ACC112 (cell line): ENCODE results near the gene SLC1A1.

ENCODE experiments used
- H2AFZ ChIP-seq: fragments of 200-600 bp; sonication (generic); one replicate; pipeline ENCODE4 v1.6.0; 2017; ENCODE audit warnings: antibody characterized with exemption, low read length; ENCODE audit not compliant: unreplicated experiment
- H3K27ac ChIP-seq: fragments of 200-600 bp; sonication (generic); 2 replicates; pipeline ENCODE4 v1.5.1; 2014; ENCODE audit warnings: low read depth, mild to moderate bottlenecking, antibody characterized with exemption, low read length, moderate library complexity
- H3K27me3 ChIP-seq: fragments of 200-600 bp; sonication (generic); 2 replicates; pipeline ENCODE4 v1.6.1; 2014; ENCODE audit warnings: mild to moderate bottlenecking, antibody characterized with exemption, low read length, moderate library complexity, mixed read lengths; ENCODE audit not compliant: insufficient read depth
- H3K36me3 ChIP-seq: fragments of 200-600 bp; sonication (generic); 2 replicates; pipeline ENCODE4 v1.6.1; 2016; ENCODE audit warnings: mild to moderate bottlenecking, antibody characterized with exemption, low read length, moderate library complexity, mixed read lengths; ENCODE audit not compliant: insufficient read depth
- H3K4me1 ChIP-seq: fragments of 200-600 bp; sonication (generic); one replicate; pipeline ENCODE4 v1.6.1; 2016; ENCODE audit warnings: low read length, mixed read lengths; ENCODE audit not compliant: insufficient read depth, unreplicated experiment, control insufficient read depth
- H3K4me3 ChIP-seq: fragments of 200-600 bp; sonication (generic); 2 replicates; pipeline ENCODE4 v1.5.1; 2014; ENCODE audit warnings: mild to moderate bottlenecking, low read depth, low read length
- H3K79me2 ChIP-seq: fragments of 200-600 bp; sonication (generic); one replicate; pipeline ENCODE4 v1.6.0; 2016; ENCODE audit warnings: low read length; ENCODE audit not compliant: control insufficient read depth, unreplicated experiment, insufficient read depth

The SLC1A1 gene

DNA sequence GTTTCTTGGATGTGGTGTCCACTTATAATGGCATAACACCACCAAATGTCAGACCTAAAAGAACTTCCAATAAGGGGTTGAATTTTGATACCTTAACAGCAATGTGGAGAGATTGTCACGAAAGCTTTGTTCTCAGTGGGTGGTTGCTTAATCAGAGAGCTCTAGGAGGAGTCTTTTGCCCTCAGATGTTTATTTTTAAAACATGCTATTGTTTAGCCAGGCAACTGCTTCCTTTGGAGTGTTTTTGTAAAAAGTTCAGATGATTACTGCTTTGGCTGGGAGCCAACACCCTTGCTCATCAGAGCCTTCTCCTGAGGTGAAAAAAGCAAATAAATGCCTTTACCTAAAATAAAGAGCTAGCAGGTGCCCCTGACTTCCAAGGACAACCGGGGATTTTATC lies 65.0 kb downstream of the SLC1A1 start:
- peak overlapping the region; percentile 75 for H3K27ac ChIP-seq
- no peaks in the 10 kb centered on the region for H3K27me3 ChIP-seq
- no peak overlapping the region for H2AFZ ChIP-seq

DNA sequence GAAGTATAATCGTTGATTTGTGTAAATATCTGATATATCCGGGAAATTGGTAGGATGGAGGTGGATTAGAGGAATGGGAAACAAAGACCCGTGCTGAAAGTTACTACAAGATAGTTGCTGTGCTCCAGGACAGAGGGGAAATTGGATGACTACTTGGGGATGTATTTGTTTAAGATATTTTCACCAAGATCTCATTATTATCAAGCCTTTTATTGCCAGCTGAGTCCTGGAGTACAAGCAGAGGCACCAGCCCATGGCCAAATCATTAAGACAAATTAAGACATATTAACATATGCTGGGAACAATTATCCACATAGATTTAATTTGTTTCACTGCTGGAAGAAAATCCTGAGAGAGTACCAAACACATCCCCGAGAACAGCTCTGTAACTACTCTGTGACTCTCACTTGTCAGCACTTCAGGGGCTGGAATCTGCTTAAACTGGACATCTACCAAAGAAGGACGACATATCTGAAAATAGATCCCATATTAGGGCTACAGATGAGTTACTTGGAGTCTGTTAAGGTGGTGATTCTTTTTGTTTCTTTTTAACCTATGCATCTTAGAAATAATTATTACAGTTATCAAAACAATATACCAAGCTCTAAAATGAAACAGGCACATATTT lies 68.2 kb downstream of the SLC1A1 start:
- no peaks in the 10 kb centered on the region; the same call in 1 of the 2 replicates for H3K36me3 ChIP-seq
- H3K27me3 ChIP-seq, result no peaks in the 10 kb centered on the region
- H3K27ac ChIP-seq, result no peak overlapping the region
- no peaks in the 10 kb centered on the region for H3K79me2 ChIP-seq
- no peak overlapping the region for H2AFZ ChIP-seq
- no peak overlapping the region for H3K4me3 ChIP-seq
- H3K4me1 ChIP-seq, result peaks cover 22% of the 10 kb centered on the region

More for the DNA sequence above, 65.0 kb downstream of the SLC1A1 start:
- Histone ChIP-seq H3K79me2 (no peaks in the 10 kb centered on the region), H3K4me3 (peak overlapping the region; percentile 16; the same call in 1 of the 2 replicates), H3K4me1 (peaks cover 24% of the 10 kb centered on the region), H3K36me3 (no peaks in the 10 kb centered on the region)

- no peaks in the 10 kb centered on the region for H3K27me3 ChIP-seq
- H3K4me1 ChIP-seq, result peaks cover 12% of the 10 kb centered on the region
- H2AFZ ChIP-seq, result no peak overlapping the region
- no peak overlapping the region for H3K4me3 ChIP-seq
- H3K27ac ChIP-seq, result no peak overlapping the region
- H3K36me3 ChIP-seq, result no peaks in the 10 kb centered on the region; the same call in 1 of the 2 replicates
- no peaks in the 10 kb centered on the region for H3K79me2 ChIP-seq
Observed at GRCh38 chr9:4559261-4560182, 69.3 kb downstream of the SLC1A1 start.

GRCh38 chr9:4563105-4563504 lies 72.8 kb downstream of the SLC1A1 start:
- no peak overlapping the region for H3K27ac ChIP-seq
- H3K4me3 ChIP-seq, result no peak overlapping the region
- H3K79me2 ChIP-seq, result no peaks in the 10 kb centered on the region
- no peaks in the 10 kb centered on the region for H3K27me3 ChIP-seq
- peaks cover 6% of the 10 kb centered on the region for H3K36me3 ChIP-seq
- H3K4me1 ChIP-seq, result no peaks in the 10 kb centered on the region
- H2AFZ ChIP-seq, result no peak overlapping the region

- H3K27ac ChIP-seq, result no peak overlapping the region
- H3K27me3 ChIP-seq, result no peaks in the 10 kb centered on the region
- no peak overlapping the region for H3K4me3 ChIP-seq
- peaks cover 6% of the 10 kb centered on the region for H3K36me3 ChIP-seq
- H3K4me1 ChIP-seq, result no peaks in the 10 kb centered on the region
- H2AFZ ChIP-seq, result no peak overlapping the region
- no peaks in the 10 kb centered on the region for H3K79me2 ChIP-seq
Observed at GRCh38 chr9:4566806-4567205, 76.5 kb downstream of the SLC1A1 start.

- H3K4me3 ChIP-seq, result no peak overlapping the region
- H2AFZ ChIP-seq, result no peak overlapping the region
- H3K79me2 ChIP-seq, result no peaks in the 10 kb centered on the region
- no peak overlapping the region for H3K27ac ChIP-seq
- no peaks in the 10 kb centered on the region for H3K27me3 ChIP-seq
- peaks cover 6% of the 10 kb centered on the region for H3K36me3 ChIP-seq
- no peaks in the 10 kb centered on the region for H3K4me1 ChIP-seq
Observed at GRCh38 chr9:4567601-4568000, 77.3 kb downstream of the SLC1A1 start.

DNA sequence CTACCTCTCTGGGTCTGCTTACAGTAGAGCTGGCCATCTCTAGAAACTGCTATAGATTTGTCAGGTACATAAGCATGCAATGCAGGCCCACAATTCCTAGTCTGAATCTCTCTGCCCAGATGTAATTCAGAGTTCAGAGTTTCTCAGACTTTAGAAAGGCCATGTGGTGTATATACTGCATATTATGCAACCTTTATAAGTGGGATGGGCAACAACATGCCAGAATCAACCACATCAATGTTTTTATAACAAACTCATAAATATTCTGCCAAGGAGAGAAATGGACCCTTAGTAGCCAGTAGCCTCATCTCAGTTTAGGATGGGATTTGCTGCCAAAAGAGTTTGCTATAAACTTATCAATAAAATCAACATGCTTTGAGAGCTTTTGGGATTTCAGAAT lies 78.8 kb downstream of the SLC1A1 start:
- Histone ChIP-seq H2AFZ (no peak overlapping the region), H3K36me3 (peaks cover 14% of the 10 kb centered on the region), H3K27me3 (no peaks in the 10 kb centered on the region), H3K4me3 (no peak overlapping the region), H3K79me2 (no peaks in the 10 kb centered on the region), H3K27ac (no peak overlapping the region), H3K4me1 (no peaks in the 10 kb centered on the region)

GRCh38 chr9:4572184-4572826 lies 82.0 kb downstream of the SLC1A1 start:
- no peaks in the 10 kb centered on the region for H3K4me1 ChIP-seq
- peaks cover 15% of the 10 kb centered on the region; the same call in 1 of the 2 replicates for H3K36me3 ChIP-seq
- H3K27ac ChIP-seq, result no peak overlapping the region
- no peaks in the 10 kb centered on the region for H3K79me2 ChIP-seq
- no peak overlapping the region for H2AFZ ChIP-seq
- no peaks in the 10 kb centered on the region for H3K27me3 ChIP-seq
- no peak overlapping the region for H3K4me3 ChIP-seq

- no peaks in the 10 kb centered on the region for H3K27me3 ChIP-seq
- no peak overlapping the region for H2AFZ ChIP-seq
- no peak overlapping the region for H3K4me3 ChIP-seq
- H3K79me2 ChIP-seq, result no peaks in the 10 kb centered on the region
- no peaks in the 10 kb centered on the region for H3K4me1 ChIP-seq
- H3K27ac ChIP-seq, result no peak overlapping the region
- peaks cover 13% of the 10 kb centered on the region; the same call in 1 of the 2 replicates for H3K36me3 ChIP-seq
Observed at GRCh38 chr9:4573176-4573575, 82.9 kb downstream of the SLC1A1 start.

GRCh38 chr9:4573634-4574389 lies 83.5 kb downstream of the SLC1A1 start:
- Histone ChIP-seq H3K4me3 (no peak overlapping the region), H3K27ac (no peak overlapping the region)

More at GRCh38 chr9:4573634-4574389, 83.5 kb downstream of the SLC1A1 start:
- no peaks in the 10 kb centered on the region for H3K79me2 ChIP-seq
- H3K27me3 ChIP-seq, result no peaks in the 10 kb centered on the region
- peaks cover 18% of the 10 kb centered on the region for H3K36me3 ChIP-seq
- H3K4me1 ChIP-seq, result no peaks in the 10 kb centered on the region
- H2AFZ ChIP-seq, result no peak overlapping the region
